Right lung (tissue), 10 donors: Measurements from ENCODE around the gene DMGDH. TPM values are rescaled to one million over a fixed set of nuclear protein-coding genes. Genes with fewer than 3 reads are reported as not detected.
A peak's percentile ranks its signal among the peaks of the same experiment; 100 is the strongest.

Experiments used
- DNase-seq, 2 donors: peaks; one replicate each; pipeline ENCODE4 v3.0.0-alpha.2; 2013
- long read RNA-seq, 8 donors: transcript quantifications; one replicate each; lab custom pipeline, GENCODE V29; 2026
- polyA plus RNA-seq, 5 donors: library from polyadenylated mRNA; unstranded; fragments of 120-200 nt; gene quantifications; one replicate each; pipeline versions ENCODE4 v1.2.1 to v1.2.3, GENCODE V29; 2013; ENCODE audit warnings: inconsistent platforms in 1 of 5, low replicate concordance in 1 of 5; ENCODE audit not compliant: insufficient read length in 5 of 5, insufficient read depth in 1 of 5

DMGDH gene
- polyA plus RNA-seq, result 1 to 10 TPM; 1.4 to 2.9 (median 1.9) TPM
- long read RNA-seq, donor 1, result 0 reads
- long read RNA-seq, donor 2, result 0 reads
- long read RNA-seq, donor 3, result 0 reads
- long read RNA-seq, donor 4, result 0 reads
- long read RNA-seq, donor 5, result 0 reads
- long read RNA-seq, donor 6, result 0 reads
- long read RNA-seq, donor 7, result 0 reads
- long read RNA-seq, donor 8, result 0 reads

GRCh38 chr5:79069488-79070349 lies at the start of gene DMGDH, which contains the start of gene BHMT2:
Gene DMGDH (minus strand): TSS chr5:79069674. CDS start chr5:79069620, 54 bp downstream.
Gene BHMT2 (plus strand): TSS chr5:79069767. CDS start chr5:79069783, 16 bp downstream.
- peak in 1 of 2 donors; percentile 12 for DNase-seq

GRCh38 chr5:79112703-79113058 lies 43.2 kb upstream of the DMGDH start:
- DNase-seq, result no peak

- DNase-seq, result no peak
Measured at GRCh38 chr5:79111960-79112702, 42.7 kb upstream of the DMGDH start.

GRCh38 chr5:79111387-79111959 lies 42.0 kb upstream of the DMGDH start, which contains the start of gene BHMT:
Gene BHMT (plus strand): TSS chr5:79111809. CDS start chr5:79111886, 77 bp downstream.
- DNase-seq, result no peak

GRCh38 chr5:79109527-79110492 lies 40.3 kb upstream of the DMGDH start:
- DNase-seq, result no peak

GRCh38 chr5:79108792-79109191 lies 39.3 kb upstream of the DMGDH start:
- DNase-seq, result no peak

- no peak for DNase-seq
Measured at GRCh38 chr5:79108086-79108485, 38.6 kb upstream of the DMGDH start.

- DNase-seq, result no peak
Measured at GRCh38 chr5:79107020-79107796, 37.7 kb upstream of the DMGDH start.

GRCh38 chr5:79105868-79106267 lies 36.4 kb upstream of the DMGDH start:
- no peak for DNase-seq

- peak in 1 of 2 donors; percentile 25 for DNase-seq
Measured at GRCh38 chr5:79093762-79094161, 24.3 kb upstream of the DMGDH start.

- DNase-seq, result no peak
Measured at GRCh38 chr5:79091064-79091463, 21.6 kb upstream of the DMGDH start.

- DNase-seq, result no peak
Measured at GRCh38 chr5:79088507-79088906, 19.0 kb upstream of the DMGDH start.

- DNase-seq, result no peak
Measured at GRCh38 chr5:79086116-79086515, 16.6 kb upstream of the DMGDH start.

- no peak for DNase-seq
Measured at GRCh38 chr5:79081779-79082178, 12.3 kb upstream of the DMGDH start.

- no peak for DNase-seq
Measured at GRCh38 chr5:79080804-79081203, 11.3 kb upstream of the DMGDH start.

GRCh38 chr5:79077680-79078365 lies 8.3 kb upstream of the DMGDH start:
- DNase-seq, result no peak

- no peak for DNase-seq
Measured at GRCh38 chr5:79076819-79077218, 7.3 kb upstream of the DMGDH start.

GRCh38 chr5:79075646-79076426 lies 6.4 kb upstream of the DMGDH start:
- DNase-seq, result no peak
